ENCODE data around the gene FOXA2.
"Not testable (repeated sequence)": the region's sequence is repeated elsewhere in the genome, so short reads cannot be mapped to it uniquely, and the experiment has no call there.

DNA sequence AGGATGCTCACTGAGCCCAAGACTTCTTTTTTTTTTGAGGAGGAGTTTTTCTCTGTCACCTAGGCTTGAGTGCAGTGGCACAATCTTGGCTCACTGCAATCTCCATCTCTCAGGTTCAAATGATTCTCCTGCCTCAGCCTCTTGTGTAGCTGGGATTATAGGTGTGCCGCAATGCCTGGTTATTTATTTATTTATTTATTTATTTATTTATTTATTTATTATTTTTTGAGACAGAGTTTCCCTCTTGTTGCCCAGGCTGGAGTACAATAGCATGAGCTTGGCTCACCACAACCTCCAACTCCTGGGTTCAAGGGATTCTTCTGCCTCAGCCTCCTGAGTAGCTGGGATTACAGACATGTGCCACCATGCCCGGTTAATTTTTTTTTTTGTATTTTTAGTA is 14.9 kb upstream of the FOXA2 start:
- TF ChIP-seq, protein P1, sequence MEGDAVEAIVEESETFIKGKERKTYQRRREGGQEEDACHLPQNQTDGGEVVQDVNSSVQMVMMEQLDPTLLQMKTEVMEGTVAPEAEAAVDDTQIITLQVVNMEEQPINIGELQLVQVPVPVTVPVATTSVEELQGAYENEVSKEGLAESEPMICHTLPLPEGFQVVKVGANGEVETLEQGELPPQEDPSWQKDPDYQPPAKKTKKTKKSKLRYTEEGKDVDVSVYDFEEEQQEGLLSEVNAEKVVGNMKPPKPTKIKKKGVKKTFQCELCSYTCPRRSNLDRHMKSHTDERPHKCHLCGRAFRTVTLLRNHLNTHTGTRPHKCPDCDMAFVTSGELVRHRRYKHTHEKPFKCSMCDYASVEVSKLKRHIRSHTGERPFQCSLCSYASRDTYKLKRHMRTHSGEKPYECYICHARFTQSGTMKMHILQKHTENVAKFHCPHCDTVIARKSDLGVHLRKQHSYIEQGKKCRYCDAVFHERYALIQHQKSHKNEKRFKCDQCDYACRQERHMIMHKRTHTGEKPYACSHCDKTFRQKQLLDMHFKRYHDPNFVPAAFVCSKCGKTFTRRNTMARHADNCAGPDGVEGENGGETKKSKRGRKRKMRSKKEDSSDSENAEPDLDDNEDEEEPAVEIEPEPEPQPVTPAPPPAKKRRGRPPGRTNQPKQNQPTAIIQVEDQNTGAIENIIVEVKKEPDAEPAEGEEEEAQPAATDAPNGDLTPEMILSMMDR (IDR thresholded peaks at IDR 0.05): not testable (repeated sequence)
- TF ChIP-seq POLR2AphosphoS5, POLR2A (IDR thresholded peaks at IDR 0.05): not testable (repeated sequence)

Measured in prostate gland (tissue), 2 donors.